SU-DHL-6 (cell line): Measurements from ENCODE around the gene KIF17.

Experiments used
- CTCF ChIP-seq: fragments of 200-600 bp; sonication (generic); IDR thresholded peaks from one replicate; pipeline ENCODE4 v1.5.1; 2017; ENCODE audit warnings: antibody characterized with exemption, mild to moderate bottlenecking, low read length, moderate library complexity; ENCODE audit not compliant: insufficient read depth, poor library complexity, severe bottlenecking
- EZH2phosphoT487 ChIP-seq: fragments of 200-600 bp; sonication (generic), shearing (Covaris generic); conservative IDR thresholded peaks from 2 replicates; pipeline ENCODE4 v1.6.1; 2018; ENCODE audit warnings: mild to moderate bottlenecking, antibody characterized with exemption, low read length, moderate library complexity, mixed read lengths

DNA sequence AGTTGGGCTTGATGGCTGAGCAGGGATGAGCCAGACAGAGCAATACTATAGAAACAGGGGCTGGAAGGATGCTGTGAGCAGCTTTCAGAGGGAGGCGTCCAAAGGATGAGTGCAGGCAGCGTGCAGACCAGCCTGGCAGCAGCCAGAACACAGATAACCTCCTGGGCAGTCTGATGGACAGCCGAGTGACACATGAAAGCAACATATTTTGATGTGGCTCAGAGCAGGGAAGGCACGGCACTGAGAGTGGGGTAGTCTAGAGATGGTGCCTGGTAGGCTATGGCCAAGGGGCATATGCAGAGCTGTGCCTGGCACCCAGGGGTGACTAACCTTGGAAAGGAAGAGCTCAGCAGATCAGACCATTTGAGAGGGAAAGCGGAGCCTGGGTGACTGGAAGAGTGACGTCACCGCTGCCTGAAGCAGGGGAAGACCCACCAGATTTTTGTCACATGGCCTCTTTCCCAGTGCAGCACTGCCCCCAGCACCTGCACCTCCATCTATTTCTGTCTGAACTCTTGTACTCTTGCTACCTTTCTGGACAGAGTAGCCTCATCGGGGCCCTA lies 80.9 kb downstream of the KIF17 start:
- TF ChIP-seq CTCF (no peak), EZH2phosphoT487 (no peak)
